GM21737 (cell line): Measurements from ENCODE around the gene SEMA6C.
"Not testable (repeated sequence)": the region's sequence is repeated elsewhere in the genome, so short reads cannot be mapped to it uniquely, and the experiment has no call there.

Experiments used
- ATAC-seq: cut with Tn5 transposase; IDR thresholded peaks from one replicate; pipeline ENCODE4 v1.9.1; 2021; ENCODE audit warnings: mild to moderate bottlenecking, moderate library complexity; ENCODE audit not compliant: unreplicated experiment

Gene SEMA6C

DNA sequence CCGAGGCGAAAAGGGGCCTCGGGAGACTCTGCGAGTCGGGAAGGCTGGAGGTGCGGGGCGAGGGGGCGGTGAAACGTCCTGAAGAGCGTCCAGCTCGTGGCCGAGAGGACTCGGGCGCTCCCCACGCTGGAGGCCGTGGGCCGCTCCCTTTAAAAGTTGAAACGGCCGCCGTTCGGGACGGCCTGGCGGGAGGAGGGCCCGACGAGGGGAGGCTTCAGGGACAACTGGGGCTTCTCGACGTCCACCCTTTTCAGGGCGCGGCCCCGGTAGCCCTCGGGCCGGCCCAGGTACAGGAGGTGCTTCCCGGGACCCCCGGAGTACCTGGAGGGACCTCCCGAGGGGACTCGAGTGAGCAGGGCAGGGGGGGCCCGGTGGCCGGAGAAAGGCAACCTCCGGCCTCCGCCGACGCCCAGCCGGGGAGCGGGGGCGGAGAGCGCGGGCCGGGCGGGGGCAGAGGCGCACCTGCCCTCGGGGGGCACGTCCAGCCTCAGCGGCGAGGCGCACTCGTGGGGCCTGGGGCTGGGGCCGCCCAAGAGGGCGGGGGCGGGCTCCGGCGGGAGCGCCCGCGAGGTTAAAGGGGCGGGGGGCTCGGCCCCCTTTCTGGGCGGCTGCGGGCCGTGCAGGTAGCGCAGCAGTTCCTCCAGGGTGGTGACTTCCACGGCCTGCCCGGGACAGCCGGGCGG lies 14.0 kb downstream of the SEMA6C start:
- no peak for ATAC-seq

DNA sequence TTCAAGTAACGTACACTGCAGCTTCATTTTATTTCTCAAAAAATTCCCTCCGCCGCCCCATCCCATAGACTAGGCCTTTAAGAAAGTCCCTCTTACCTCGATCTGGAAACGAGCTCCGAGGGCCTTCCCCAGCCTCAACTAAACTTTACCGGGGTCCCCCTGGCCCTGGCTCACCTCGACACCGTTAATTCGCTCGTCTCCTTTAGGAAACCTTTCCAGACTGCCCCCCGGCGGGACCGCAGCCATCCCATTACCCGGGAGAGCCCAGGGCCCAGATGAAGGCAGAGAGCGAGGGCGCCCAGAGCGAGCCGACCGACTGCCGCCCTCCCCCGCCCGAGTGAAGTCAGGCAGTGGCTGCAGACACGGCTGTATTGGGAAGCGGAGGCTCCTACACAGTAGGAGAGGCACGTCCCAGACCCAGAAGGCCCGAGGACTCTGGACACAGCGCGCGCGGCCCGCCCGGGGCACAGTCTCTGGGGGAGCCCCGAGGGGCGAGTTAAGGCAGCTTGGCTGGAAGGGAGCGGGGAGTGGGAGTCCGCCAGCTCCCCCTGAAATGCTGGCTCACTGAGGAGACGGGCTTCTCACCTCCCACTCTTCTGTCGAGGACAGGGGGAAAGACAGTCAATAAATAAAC lies 14.6 kb downstream of the SEMA6C start:
- no peak for ATAC-seq

DNA sequence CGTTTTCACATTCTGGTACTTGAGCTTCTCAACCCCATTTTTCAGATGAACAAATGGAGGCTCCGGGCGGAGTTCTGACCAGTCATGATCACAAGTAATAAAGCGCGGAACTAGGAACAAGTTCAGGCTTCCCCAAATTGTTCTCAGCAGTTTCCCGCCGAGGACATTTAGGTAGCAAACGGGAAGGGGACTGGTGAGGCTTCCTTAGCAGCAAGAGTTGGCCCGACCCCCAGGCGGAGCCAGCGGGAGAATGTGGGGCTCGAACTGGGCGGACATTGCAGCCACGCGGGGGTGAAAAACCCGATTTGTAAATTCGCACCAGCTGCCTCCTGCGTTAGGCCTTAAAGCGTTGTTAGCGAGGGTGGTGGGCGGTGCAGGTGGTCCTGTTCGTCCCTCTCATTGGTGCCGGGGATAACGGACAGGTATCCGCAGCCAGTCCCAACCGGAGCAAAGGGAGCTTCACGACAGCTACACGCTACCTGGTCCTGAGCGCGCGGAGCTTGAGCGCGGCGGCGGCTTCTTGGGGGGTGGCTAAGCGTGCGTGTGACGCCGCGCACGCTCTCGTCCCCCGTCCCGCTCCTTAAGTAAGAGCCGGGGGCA lies 15.3 kb downstream of the SEMA6C start:
- ATAC-seq = peak; percentile 92

DNA sequence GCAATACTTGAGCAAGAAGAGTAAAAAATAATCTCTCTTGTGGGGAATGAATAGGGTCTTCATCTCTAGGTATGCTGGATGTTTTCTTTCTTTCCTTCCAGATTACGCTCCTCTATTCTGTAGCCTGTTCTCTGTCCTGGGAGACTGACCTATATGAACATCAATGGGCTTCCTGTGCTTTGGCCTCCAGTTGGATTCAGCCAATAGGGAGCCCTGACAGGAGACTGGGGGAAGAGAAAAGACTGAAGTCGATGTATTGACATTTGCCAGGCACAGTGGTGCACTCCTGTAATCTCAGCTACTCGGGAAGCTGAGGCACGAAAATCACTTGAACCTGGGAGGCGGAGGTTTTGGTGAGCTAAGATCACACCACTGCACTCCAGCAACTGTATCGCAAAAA lies 17.6 kb downstream of the SEMA6C start:
- ATAC-seq = no peak

DNA sequence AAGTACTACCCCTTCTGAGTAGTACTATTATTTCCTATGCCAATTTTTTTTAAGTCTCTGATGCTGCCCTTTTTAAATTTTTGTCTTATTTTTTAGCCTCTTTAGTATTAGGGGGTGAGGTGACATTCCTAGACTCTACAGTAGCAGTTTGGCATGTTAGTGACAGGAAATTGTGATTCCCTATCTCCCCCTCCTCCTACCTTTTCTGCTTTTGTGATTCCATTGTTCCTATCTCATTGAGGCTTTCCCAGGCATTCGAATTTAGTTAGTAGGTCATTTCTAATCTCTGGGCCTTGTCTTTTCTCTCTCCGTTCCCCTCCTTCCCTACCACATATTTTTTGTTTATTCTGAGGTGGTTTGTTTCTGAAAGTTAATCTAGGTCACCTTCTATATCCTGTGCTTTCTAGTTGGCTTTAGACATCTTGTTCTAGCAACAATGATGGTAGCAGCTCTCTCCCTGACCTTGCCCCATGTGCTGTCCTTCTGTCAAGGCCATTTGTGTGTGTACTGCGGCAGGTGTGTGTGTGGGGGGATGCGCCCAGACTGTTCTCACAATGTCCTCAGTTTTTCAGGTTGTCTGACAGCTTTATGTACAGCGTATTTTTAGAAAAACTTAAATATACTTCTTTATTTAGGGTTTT lies 21.5 kb downstream of the SEMA6C start:
- ATAC-seq = no peak

DNA sequence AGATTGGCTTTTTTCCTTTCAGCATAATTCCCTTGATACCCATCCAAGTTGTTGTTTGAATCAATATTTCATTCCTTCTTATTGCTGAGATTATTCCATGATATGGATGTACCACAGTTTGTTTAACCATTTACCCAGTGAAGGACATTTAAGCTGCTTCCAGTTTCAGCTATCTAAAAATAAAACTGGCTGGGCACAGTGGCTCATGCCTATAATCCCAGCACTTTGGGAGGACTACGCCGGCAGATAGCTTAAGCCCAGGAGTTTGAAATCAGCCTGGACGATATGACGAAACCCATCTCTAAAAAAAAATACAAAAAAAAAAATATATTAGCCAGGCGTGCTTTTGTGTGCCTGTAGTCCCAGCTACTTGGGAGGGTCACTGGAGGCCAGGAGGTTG lies 32.6 kb downstream of the SEMA6C start:
- ATAC-seq = no peak

DNA sequence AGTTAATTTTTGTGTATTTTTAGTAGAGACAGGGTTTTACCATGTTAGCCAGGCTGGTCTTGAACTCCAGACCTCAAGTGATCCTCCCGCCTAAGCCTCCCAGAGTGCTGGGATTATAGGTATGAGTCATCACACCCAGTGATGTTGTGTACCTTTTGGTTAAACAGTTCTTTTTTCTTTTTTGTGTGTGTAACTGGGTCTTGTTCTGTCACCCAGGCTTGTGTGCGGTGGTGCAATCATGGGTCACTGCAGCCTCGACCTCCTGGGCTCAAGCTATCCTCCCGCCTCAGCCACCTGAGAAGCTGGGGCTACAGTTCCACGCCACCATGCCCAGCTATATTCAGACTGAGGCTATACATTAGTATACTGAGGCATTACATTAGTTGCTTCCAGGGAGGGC lies 38.1 kb downstream of the SEMA6C start:
- no peak for ATAC-seq

DNA sequence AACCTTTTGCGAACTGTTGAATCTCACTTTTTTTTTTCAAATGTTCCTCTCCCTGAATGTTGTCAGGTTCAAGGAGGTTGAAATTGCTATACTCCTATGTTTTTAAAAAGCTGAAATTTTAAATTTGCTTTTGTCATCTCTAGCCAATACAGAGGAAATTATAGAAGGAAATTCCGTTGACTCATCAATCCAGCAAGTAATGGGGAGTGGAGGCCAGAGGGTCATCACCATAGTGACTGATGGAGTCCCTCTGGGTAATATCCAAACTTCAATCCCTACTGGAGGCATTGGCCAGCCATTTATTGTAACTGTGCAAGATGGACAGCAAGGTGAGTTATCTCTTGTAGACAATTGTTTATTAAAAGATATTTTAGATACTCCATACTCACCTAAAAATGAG lies 39.5 kb downstream of the SEMA6C start:
- ATAC-seq = no peak

DNA sequence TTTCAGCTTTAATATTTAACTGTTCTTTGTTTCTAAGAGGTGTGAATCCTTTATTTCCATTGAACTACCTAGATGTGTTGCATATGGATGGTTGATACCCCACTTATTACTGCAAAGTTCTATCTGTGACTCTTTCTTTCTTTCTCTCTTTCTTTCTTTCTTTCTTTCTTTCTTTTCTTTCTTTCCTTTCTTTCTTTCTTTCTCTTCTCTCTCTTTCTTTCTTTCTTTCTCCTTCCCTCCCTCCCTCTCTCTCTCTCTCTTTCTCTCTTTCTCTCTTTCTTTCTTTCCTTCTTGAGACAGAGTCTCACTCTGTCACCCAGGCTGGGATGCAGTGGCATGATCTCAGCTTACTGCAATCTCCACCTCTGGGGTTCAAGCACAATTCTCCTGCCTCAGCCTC lies 41.8 kb downstream of the SEMA6C start:
- ATAC-seq = no peak

DNA sequence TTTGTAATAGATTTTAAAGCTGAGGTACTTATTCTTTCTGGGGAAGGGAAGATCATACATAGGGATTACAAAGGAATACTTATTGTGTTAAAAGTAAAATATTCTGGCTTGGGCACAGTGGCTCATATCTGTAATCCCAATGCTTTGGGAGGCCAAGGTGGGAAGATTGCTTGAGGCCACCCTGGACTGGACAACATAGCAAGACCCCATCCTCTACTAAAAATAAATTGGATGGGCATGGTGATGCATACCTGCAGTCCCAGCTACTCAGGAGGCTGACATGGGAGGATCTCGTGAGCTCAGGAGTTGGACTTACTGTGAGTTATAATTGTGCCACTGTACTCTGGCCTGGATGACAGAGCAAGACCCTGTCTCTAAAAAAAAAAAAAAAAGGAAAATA lies 48.3 kb downstream of the SEMA6C start:
- no peak for ATAC-seq

DNA sequence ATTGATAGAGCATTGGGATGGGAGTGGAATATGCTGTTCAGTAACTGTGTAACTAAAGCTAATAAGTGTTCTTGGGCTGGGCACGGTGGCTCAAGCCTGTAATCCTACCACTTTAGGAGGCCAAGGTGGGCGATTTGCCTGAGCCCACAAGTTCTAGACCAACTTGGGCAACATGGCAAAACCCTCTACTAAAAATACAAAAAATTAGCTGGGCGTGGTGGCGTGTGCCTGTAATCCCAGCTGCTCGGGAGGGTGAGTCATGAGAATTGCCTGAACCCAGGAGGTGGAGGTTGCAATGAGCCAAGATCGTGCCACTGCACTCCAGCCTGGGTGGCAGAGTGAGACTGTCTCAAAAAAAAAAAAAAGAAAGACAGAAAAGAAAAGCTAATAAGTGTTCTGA lies 49.0 kb downstream of the SEMA6C start:
- ATAC-seq = not testable (repeated sequence)

DNA sequence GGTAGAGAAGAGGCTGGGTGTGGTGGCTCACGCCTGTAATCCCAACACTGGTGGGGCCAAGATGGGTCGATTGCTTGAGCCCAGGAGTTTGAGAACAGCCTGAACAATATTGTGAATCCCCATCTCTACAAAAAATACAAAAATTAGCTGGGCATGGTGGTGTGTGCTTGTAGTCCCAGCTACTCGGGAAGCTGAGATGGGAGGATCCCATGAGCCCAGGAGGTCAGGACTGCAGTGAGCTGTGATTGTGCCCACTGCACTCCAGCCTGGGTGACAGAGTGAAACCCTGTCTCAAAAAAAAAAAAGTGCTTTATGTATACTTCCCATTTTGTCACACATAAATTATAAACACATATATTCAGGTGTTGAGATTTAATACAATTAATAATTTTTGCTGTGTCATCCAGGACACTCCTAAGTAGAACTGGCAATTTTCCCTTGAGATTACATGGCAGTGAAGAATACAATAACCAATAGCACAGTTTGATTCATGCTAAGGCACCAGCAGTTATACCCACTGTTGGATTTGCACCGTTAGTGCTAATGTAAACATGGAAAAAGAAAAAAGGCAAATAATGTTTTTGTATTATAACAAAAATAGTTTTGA lies 60.4 kb downstream of the SEMA6C start:
- ATAC-seq = no peak
